Kidney (tissue), 14 donors: ENCODE measurements around the gene CCDC57. TPM values are rescaled to one million over a fixed set of nuclear protein-coding genes. Genes with fewer than 3 reads are reported as not detected.

Experiments used
- DNase-seq, 5 donors: peaks; one replicate each; pipeline ENCODE4 v3.0.0-alpha.2; 2013 to 2020
- FAIRE-seq: peaks from 2 replicates; lab custom pipeline; 2012; peaks lifted over from hg19 to GRCh38; lab: Jason Lieb, UNC
- H3K27ac ChIP-seq, 2 donors: one replicate each; pipeline ENCODE4 v1.7.0; 2013; ENCODE audit warnings: low read depth in 2 of 2, low read length in 2 of 2, inconsistent platforms in 1 of 2
- H3K27me3 ChIP-seq: one replicate; pipeline ENCODE4 v1.7.1; 2013; ENCODE audit warnings: low read length, inconsistent platforms; ENCODE audit not compliant: control insufficient read depth, insufficient read depth
- H3K36me3 ChIP-seq, 3 donors: one replicate each; pipeline versions ENCODE4 v1.7.0 to v1.7.1; 2013; ENCODE audit warnings: low read length in 3 of 3, control low read depth in 1 of 3, inconsistent platforms in 1 of 3; ENCODE audit not compliant: insufficient read depth in 3 of 3, control insufficient read depth in 2 of 3
- H3K4me1 ChIP-seq, 3 donors: one replicate each; pipeline versions ENCODE4 v1.7.0 to v1.7.1; 2013; ENCODE audit warnings: low read length in 3 of 3, inconsistent platforms in 1 of 3, low read depth in 1 of 3; ENCODE audit not compliant: control insufficient read depth in 2 of 3, insufficient read depth in 2 of 3
- H3K4me3 ChIP-seq, 3 donors: one replicate each; pipeline versions ENCODE4 v1.7.0 to v1.8.1; 2013; ENCODE audit warnings: low read length in 3 of 3, control low read depth in 1 of 3, inconsistent platforms in 1 of 3
- H3K9ac ChIP-seq, 3 donors: one replicate each; pipeline versions ENCODE4 v1.7.0 to v1.7.1; 2013; ENCODE audit warnings: low read length in 3 of 3, control low read depth in 1 of 3, inconsistent platforms in 1 of 3
- H3K9me3 ChIP-seq, 3 donors: one replicate each; pipeline versions ENCODE4 v1.7.0 to v1.7.1; 2013; ENCODE audit warnings: low read length in 3 of 3, control low read depth in 1 of 3, inconsistent platforms in 1 of 3; ENCODE audit not compliant: control insufficient read depth in 2 of 3, insufficient read depth in 1 of 3
- CTCF ChIP-seq: IDR thresholded peaks from 3 replicates; pipeline ENCODE4 v1.5.1; 2012; ENCODE audit warnings: mild to moderate bottlenecking, moderate library complexity, borderline replicate concordance; ENCODE audit not compliant: insufficient read depth; ENCODE audit errors: extremely low read depth
- intact Hi-C: fragments of 100-400 bp; cut with DNase I; formaldehyde crosslinking; loops from one replicate; pipeline ENCODE4 v1.11.1; 2022
- microRNA-seq: library from miRNA; unstranded; fragments of <30 nt; microRNA quantifications from one replicate; pipeline ENCODE4 v1.2.0, GENCODE V29; 2020
- polyA plus RNA-seq: library from polyadenylated mRNA; stranded (reverse); fragments of 350-450 nt; fragmentation: Illumina TruSeq; extraction: RNeasy Lipid Tissue Mini Kit (QIAGEN cat#74804); gene quantifications from one replicate; pipeline ENCODE4 v1.2.3, GENCODE V29; 2014; ENCODE audit warnings: low read depth, low replicate concordance; ENCODE audit not compliant: insufficient read depth
- total RNA-seq: library from RNA; stranded (reverse); fragmentation: NEBNext Ultra II Directional; extraction: Animal tissue kit (Norgen Biotek cat#: 25700); gene quantifications from one replicate; pipeline ENCODE4 v1.2.1, GENCODE V29; 2021
- donor health status: control.
- donor health status: control.
- donor health status: control.
- donor health status: control.
- donor health status: control.
- donor health status: DM: yes; HTN: yes; CAD: no.
- donor health status: Normal renal cell carcinoma (clear cell type).

The CCDC57 gene
- total and polyA plus RNA-seq, 2 donors from 2014 or later: 46.7 to 79.4 TPM

GRCh38 chr17:82051776-82052637, 160.6 kb downstream of the CCDC57 start, which contains the start of the genes GPS1 and RFNG:
Gene GPS1 (plus strand): TSS chr17:82051898. CDS start chr17:82051932, 34 bp downstream.
Gene RFNG (minus strand): TSS chr17:82051811. CDS start chr17:82051766, 45 bp downstream.
- peak; percentile 71 to 91 (median 87) for DNase-seq
- peak within 1 kb of the TSS in 2 of 3 donors; percentile 46 to 69 for H3K9ac ChIP-seq
- TF ChIP-seq CTCF: no peak
- H3K9me3 ChIP-seq: no peaks in the 10 kb centered on the region
- peaks cover 2 to 9% (median 5%) of the 10 kb centered on the region in 3 donors for H3K36me3 ChIP-seq
- intact Hi-C loops: no loop called here
- H3K27me3 ChIP-seq: no peaks in the 10 kb centered on the region
- H3K4me1 ChIP-seq: peaks cover 0 to 27% (median 8%) of the 10 kb centered on the region in 3 donors
- H3K4me3 ChIP-seq: peak within 1 kb of the TSS; percentile 51 to 82 (median 80)
- FAIRE-seq: no peak
- no peak within 1 kb of the TSS for H3K27ac ChIP-seq

Small RNAs within 50 kb of the gene (microRNA-seq; reads per million reads assigned to microRNA genes)
- gene MIR6787: not detected

Other genes with a start within 250 kb of the CCDC57 start
- 35.2 TPM for gene ASPSCR1, start 235.2 kb downstream of the CCDC57 start, total RNA-seq
- gene ASPSCR1, start 235.2 kb downstream of the CCDC57 start, polyA plus RNA-seq: 57.5 TPM
- gene CENPX, start 190.0 kb downstream of the CCDC57 start, total RNA-seq: 36.9 TPM
- 93.2 TPM for gene CENPX, start 190.0 kb downstream of the CCDC57 start, polyA plus RNA-seq
- 9.9 TPM for gene LRRC45, start 189.5 kb downstream of the CCDC57 start, total RNA-seq
- gene LRRC45, start 189.5 kb downstream of the CCDC57 start, polyA plus RNA-seq: 9.9 TPM
- 2.6 TPM for gene RAC3, start 181.2 kb downstream of the CCDC57 start, total RNA-seq
- gene RAC3, start 181.2 kb downstream of the CCDC57 start, polyA plus RNA-seq: 13.1 TPM
- 102 TPM for gene DCXR, start 175.1 kb downstream of the CCDC57 start, total RNA-seq
- 551 TPM for gene DCXR, start 175.1 kb downstream of the CCDC57 start, polyA plus RNA-seq
- gene RFNG, start 161.0 kb downstream of the CCDC57 start, total RNA-seq: 29.8 TPM
- gene RFNG, start 161.0 kb downstream of the CCDC57 start, polyA plus RNA-seq: 47.3 TPM
- 99.3 TPM for gene GPS1, start 160.9 kb downstream of the CCDC57 start, total RNA-seq
- gene GPS1, start 160.9 kb downstream of the CCDC57 start, polyA plus RNA-seq: 149 TPM
- gene DUS1L, start 147.0 kb downstream of the CCDC57 start, total RNA-seq: 84.8 TPM
- 102 TPM for gene DUS1L, start 147.0 kb downstream of the CCDC57 start, polyA plus RNA-seq
- gene FASN, start 114.6 kb downstream of the CCDC57 start, total RNA-seq: 43.3 TPM
- gene FASN, start 114.6 kb downstream of the CCDC57 start, polyA plus RNA-seq: 13.6 TPM
- gene SLC16A3, start 16.2 kb upstream of the CCDC57 start, total RNA-seq: 85.7 TPM
- gene SLC16A3, start 16.2 kb upstream of the CCDC57 start, polyA plus RNA-seq: 28.8 TPM
- gene CSNK1D, start 60.9 kb upstream of the CCDC57 start, total RNA-seq: 160 TPM
- gene CSNK1D, start 60.9 kb upstream of the CCDC57 start, polyA plus RNA-seq: 69.7 TPM
- gene CD7, start 104.8 kb upstream of the CCDC57 start, total RNA-seq: 9.2 TPM
- 1.0 TPM for gene CD7, start 104.8 kb upstream of the CCDC57 start, polyA plus RNA-seq
- 87.5 TPM for gene SECTM1, start 120.9 kb upstream of the CCDC57 start, total RNA-seq
- gene SECTM1, start 120.9 kb upstream of the CCDC57 start, polyA plus RNA-seq: 15.4 TPM
- gene TEX19, start 146.4 kb upstream of the CCDC57 start, total RNA-seq: not detected
- not detected for gene TEX19, start 146.4 kb upstream of the CCDC57 start, polyA plus RNA-seq
- gene UTS2R, start 158.9 kb upstream of the CCDC57 start, total RNA-seq: not detected
- not detected for gene UTS2R, start 158.9 kb upstream of the CCDC57 start, polyA plus RNA-seq
- gene HEXD, start 205.5 kb upstream of the CCDC57 start, total RNA-seq: 39.2 TPM
- gene HEXD, start 205.5 kb upstream of the CCDC57 start, polyA plus RNA-seq: 42.0 TPM
- 36.1 TPM for gene OGFOD3, start 205.7 kb upstream of the CCDC57 start, total RNA-seq
- 27.8 TPM for gene OGFOD3, start 205.7 kb upstream of the CCDC57 start, polyA plus RNA-seq
- gene CYBC1, start 237.9 kb upstream of the CCDC57 start, total RNA-seq: 139 TPM
- 38.2 TPM for gene CYBC1, start 237.9 kb upstream of the CCDC57 start, polyA plus RNA-seq
- gene NARF, start 245.9 kb upstream of the CCDC57 start, total RNA-seq: 45.8 TPM
- gene NARF, start 245.9 kb upstream of the CCDC57 start, polyA plus RNA-seq: 29.1 TPM